Measurements from ENCODE around the gene DNAH17. TPM values are rescaled to one million over a fixed set of nuclear protein-coding genes. Genes with fewer than 3 reads are reported as not detected.

The DNAH17 gene
- total RNA-seq, 1 experiment from 2014 or later: 0.76 TPM

- intact Hi-C loops (cut with micrococcal nuclease; ENCODE audit: unreplicated experiment): no loop called here
- no peaks in the 10 kb centered on the region for H3K27me3 ChIP-seq (ENCODE audit: insufficient read depth, low read depth)
- H3K36me3 ChIP-seq (ENCODE audit: low read depth): no peaks in the 10 kb centered on the region
- ChIA-PET CTCF (no interaction called here), POLR2A (ENCODE audit: unreplicated experiment) (no interaction called here)
- no peak for DNase-seq
- no peaks in the 10 kb centered on the region for H3K9me2 ChIP-seq (ENCODE audit: insufficient read depth)
- H3K4me2 ChIP-seq: no peak overlapping the region
- H3K27ac ChIP-seq: no peak overlapping the region
- no peaks in the 10 kb centered on the region for H3K79me2 ChIP-seq (ENCODE audit: low read depth)
- H2AFZ ChIP-seq: no peak overlapping the region
- no TSS peak for BruUV-seq (replicated peaks)
- peaks cover 5% of the 10 kb centered on the region; the same call in 1 of the 2 replicates for H4K20me1 ChIP-seq (ENCODE audit: insufficient read depth)
- H3F3A ChIP-seq (ENCODE audit: insufficient read depth, low read depth): 0 out of 2 replicates have a peak, but pooled peaks cover 5% of the 10 kb centered on the region
- no peaks in the 10 kb centered on the region for H3K9me3 ChIP-seq (ENCODE audit: insufficient read depth, low read depth)
- no peaks in the 10 kb centered on the region for H3K4me1 ChIP-seq (replicated peaks; ENCODE audit: insufficient read depth)
- no peak overlapping the region for H3K4me3 ChIP-seq
- TF ChIP-seq CTCF (conservative IDR thresholded peaks at IDR 0.05): no peak
- no peak for TF ChIP-seq EZH2 (IDR thresholded peaks at IDR 0.05; ENCODE audit: low read depth)
These were observed 159.7 kb downstream of the DNAH17 start for GRCh38 chr17:78417531-78417909.

- BruUV-seq (replicated peaks): no TSS peak
- Histone ChIP-seq H3K4me2 (no peak overlapping the region), H3K4me3 (no peak overlapping the region), H2AFZ (no peak overlapping the region), H4K20me1 (ENCODE audit: insufficient read depth) (peaks cover 5% of the 10 kb centered on the region; the same call in 1 of the 2 replicates), H3K27me3 (ENCODE audit: insufficient read depth, low read depth) (no peaks in the 10 kb centered on the region), H3K79me2 (ENCODE audit: low read depth) (no peaks in the 10 kb centered on the region), H3K36me3 (ENCODE audit: low read depth) (no peaks in the 10 kb centered on the region), H3K4me1 (replicated peaks; ENCODE audit: insufficient read depth) (no peaks in the 10 kb centered on the region), H3F3A (ENCODE audit: insufficient read depth, low read depth) (0 out of 2 replicates have a peak, but pooled peaks cover 5% of the 10 kb centered on the region), H3K9me2 (ENCODE audit: insufficient read depth) (no peaks in the 10 kb centered on the region), H3K9me3 (ENCODE audit: insufficient read depth, low read depth) (no peaks in the 10 kb centered on the region), H3K27ac (no peak overlapping the region)
- POLR2A ChIA-PET (ENCODE audit: unreplicated experiment): no interaction called here
- TF ChIP-seq CTCF (conservative IDR thresholded peaks at IDR 0.05): no peak
- TF ChIP-seq EZH2 (IDR thresholded peaks at IDR 0.05; ENCODE audit: low read depth): no peak
- no peak for DNase-seq
- intact Hi-C loops (cut with micrococcal nuclease; ENCODE audit: unreplicated experiment): no loop called here
- CTCF ChIA-PET: no interaction called here
These were observed 160.2 kb downstream of the DNAH17 start for GRCh38 chr17:78416791-78417530.

GRCh38 chr17:78415821-78416711 lies 161.1 kb downstream of the DNAH17 start:
- BruUV-seq (replicated peaks): no TSS peak
- no peak overlapping the region for H3K27ac ChIP-seq
- no peaks in the 10 kb centered on the region for H3K79me2 ChIP-seq (ENCODE audit: low read depth)
- TF ChIP-seq CTCF (conservative IDR thresholded peaks at IDR 0.05): no peak
- TF ChIP-seq EZH2 (IDR thresholded peaks at IDR 0.05; ENCODE audit: low read depth): no peak
- no peaks in the 10 kb centered on the region for H3K4me1 ChIP-seq (replicated peaks; ENCODE audit: insufficient read depth)
- no peaks in the 10 kb centered on the region for H3K9me3 ChIP-seq (ENCODE audit: insufficient read depth, low read depth)
- 0 out of 2 replicates have a peak, but pooled peaks cover 5% of the 10 kb centered on the region for H3F3A ChIP-seq (ENCODE audit: insufficient read depth, low read depth)
- H2AFZ ChIP-seq: no peak overlapping the region
- ChIA-PET POLR2A (ENCODE audit: unreplicated experiment) (no interaction called here), CTCF (interaction anchor here (0.6 kb wide), 1 partner anchor 400 kb away, joined by 7 read pairs; no protein-coding TSS in a partner anchor)
- H4K20me1 ChIP-seq (ENCODE audit: insufficient read depth): peaks cover 5% of the 10 kb centered on the region; the same call in 1 of the 2 replicates
- DNase-seq: no peak
- intact Hi-C loops (cut with micrococcal nuclease; ENCODE audit: unreplicated experiment): no loop called here
- H3K9me2 ChIP-seq (ENCODE audit: insufficient read depth): no peaks in the 10 kb centered on the region
- no peak overlapping the region for H3K4me3 ChIP-seq
- H3K27me3 ChIP-seq (ENCODE audit: insufficient read depth, low read depth): no peaks in the 10 kb centered on the region
- H3K4me2 ChIP-seq: no peak overlapping the region
- H3K36me3 ChIP-seq (ENCODE audit: low read depth): no peaks in the 10 kb centered on the region
